NCI-H2081 (cell line): ENCODE data around the gene RAPGEF3.

ENCODE experiments used
- DNase-seq, 2 experiments: peaks; one replicate each; lab custom pipeline; 2025; lab: John Stamatoyannopoulos, UW

RAPGEF3 gene

GRCh38 chr12:47687636-47688035, 71.0 kb downstream of the RAPGEF3 start:
- DNase-seq = no peak

- peak; percentile 37 to 40 for DNase-seq
Measured at GRCh38 chr12:47686645-47687240, 71.9 kb downstream of the RAPGEF3 start.
